ENCODE results near the gene ZNF649.

GRCh38 chr19:51948975-51949374 lies 44.2 kb upstream of the ZNF649 start:
- TF ChIP-seq CTCF (IDR thresholded peaks at IDR 0.05) (no peak), POLR2A (IDR thresholded peaks at IDR 0.05) (no peak)

Data from thyroid gland (tissue), 4 donors.